OCI-LY1 (cell line): ENCODE results near the gene ASB7.

ENCODE experiments used
- CTCF ChIP-seq: fragments of 200-600 bp; sonication (generic), shearing (Covaris generic); IDR thresholded peaks from 2 replicates; pipeline ENCODE4 v1.5.1; 2017; ENCODE audit warnings: mild to moderate bottlenecking, antibody characterized with exemption, low read length, moderate library complexity, mixed read lengths
- EZH2 ChIP-seq: fragments of 200-600 bp; sonication (generic), shearing (Covaris generic); IDR thresholded peaks from 2 replicates; pipeline ENCODE4 v1.8.0; 2017; ENCODE audit warnings: borderline replicate concordance, mixed run types, mild to moderate bottlenecking, antibody characterized with exemption, low read length, moderate library complexity, mixed read lengths

GRCh38 chr15:100580414-100580813, 22.0 kb upstream of the ASB7 start:
- TF ChIP-seq EZH2 (no peak), CTCF (no peak)
